DMS53 treated with DMSO at 0.1 percent for 48 hours (cell line): ENCODE measurements around the gene WWOX.
A peak's percentile ranks its signal among the peaks of the same experiment; 100 is the strongest.
"Not testable (repeated sequence)": the region's sequence is repeated elsewhere in the genome, so short reads cannot be mapped to it uniquely, and the experiment has no call there.

Experiments
- DNase-seq: peaks from one replicate; lab custom pipeline; 2025; ENCODE audit not compliant: unreplicated experiment; lab: John Stamatoyannopoulos, UW

The WWOX gene

GRCh38 chr16:78099271-78100111 lies at the start of gene WWOX:
Gene WWOX (plus strand): TSS chr16:78099654.
- DNase-seq: peak; percentile 86

- no peak for DNase-seq
Measured at GRCh38 chr16:78050734-78051400, 48.6 kb upstream of the WWOX start.

- DNase-seq: no peak
Measured at GRCh38 chr16:78057803-78058564, 41.5 kb upstream of the WWOX start.

- DNase-seq: not testable (repeated sequence)
Measured at GRCh38 chr16:78059806-78060205, 39.6 kb upstream of the WWOX start.

- no peak for DNase-seq
Measured at GRCh38 chr16:78060295-78060694, 39.2 kb upstream of the WWOX start.

- no peak for DNase-seq
Measured at GRCh38 chr16:78060809-78061208, 38.6 kb upstream of the WWOX start.

GRCh38 chr16:78065319-78065718 lies 34.1 kb upstream of the WWOX start:
- no peak for DNase-seq

GRCh38 chr16:78069913-78070312 lies 29.5 kb upstream of the WWOX start:
- DNase-seq: no peak

GRCh38 chr16:78072275-78072674 lies 27.2 kb upstream of the WWOX start:
- DNase-seq: no peak

- no peak for DNase-seq
Measured at GRCh38 chr16:78075800-78076199, 23.7 kb upstream of the WWOX start.

- no peak for DNase-seq
Measured at GRCh38 chr16:78081341-78081740, 18.1 kb upstream of the WWOX start.

GRCh38 chr16:78091419-78091818 lies 8.0 kb upstream of the WWOX start:
- no peak for DNase-seq

GRCh38 chr16:78092758-78093157 lies 6.7 kb upstream of the WWOX start:
- DNase-seq: no peak

- no peak for DNase-seq
Measured at GRCh38 chr16:78094166-78094565, 5.3 kb upstream of the WWOX start.

GRCh38 chr16:78094998-78095397 lies 4.5 kb upstream of the WWOX start:
- DNase-seq: no peak

- no peak for DNase-seq
Measured at GRCh38 chr16:78096386-78096785, 3.1 kb upstream of the WWOX start.

GRCh38 chr16:78097548-78097947 lies 1.9 kb upstream of the WWOX start:
- DNase-seq: no peak

- DNase-seq: no peak
Measured at GRCh38 chr16:78098087-78098486, 1.4 kb upstream of the WWOX start.

- no peak for DNase-seq
Measured at GRCh38 chr16:78098595-78099270, 721 bp upstream of the WWOX start.

GRCh38 chr16:78100112-78100467 lies 636 bp downstream of the WWOX start:
- no peak for DNase-seq

GRCh38 chr16:78102122-78102660 lies 2.7 kb downstream of the WWOX start:
- no peak for DNase-seq
